Measurements from ENCODE around the gene BSPRY. TPM values are rescaled to one million over a fixed set of nuclear protein-coding genes. Genes with fewer than 3 reads are reported as not detected.
A peak's percentile ranks its signal among the peaks of the same experiment; 100 is the strongest.

Gene BSPRY
- total and polyA plus RNA-seq, 2 of the 13 experiments (the other 11 are each of a cell fraction or from before 2014, with no cell fraction given) = 0.09 to 0.26 TPM

DNA sequence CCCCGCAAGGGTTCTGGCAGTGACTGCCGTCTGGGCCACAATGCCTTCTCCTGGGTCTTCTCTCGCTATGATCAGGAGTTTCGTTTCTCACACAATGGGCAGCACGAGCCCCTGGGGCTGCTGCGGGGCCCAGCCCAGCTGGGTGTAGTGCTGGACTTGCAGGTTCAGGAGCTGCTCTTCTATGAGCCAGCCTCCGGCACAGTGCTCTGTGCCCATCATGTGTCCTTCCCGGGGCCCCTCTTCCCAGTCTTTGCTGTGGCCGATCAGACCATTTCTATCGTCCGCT lies 20.5 kb downstream of the BSPRY start:
- peaks cover 81% of the 10 kb centered on the region for H3K4me1 ChIP-seq (ENCODE audit: insufficient read depth, low read length)
- no peak for TF ChIP-seq NR1H2 (CRISPR knock-in tag; IDR thresholded peaks at IDR 0.05; ENCODE audit: borderline replicate concordance, low read depth)
- peak; percentile 60; the same call in 1 of the 2 replicates for TF ChIP-seq ZBTB38 (CRISPR knock-in tag; IDR thresholded peaks at IDR 0.05)
- peak; percentile 14; the same call in 1 of the 2 replicates for TF ChIP-seq ZFX (CRISPR knock-in tag; IDR thresholded peaks at IDR 0.05; ENCODE audit: low read depth)
- TF ChIP-seq KLF12 (CRISPR knock-in tag; IDR thresholded peaks at IDR 0.05; ENCODE audit: borderline replicate concordance) = 0 out of 2 replicates have a peak, but pooled peaks have one; percentile 38
- no peak for TF ChIP-seq RAD51 (IDR thresholded peaks at IDR 0.05; ENCODE audit: borderline replicate concordance)
- TF ChIP-seq, protein P1, sequence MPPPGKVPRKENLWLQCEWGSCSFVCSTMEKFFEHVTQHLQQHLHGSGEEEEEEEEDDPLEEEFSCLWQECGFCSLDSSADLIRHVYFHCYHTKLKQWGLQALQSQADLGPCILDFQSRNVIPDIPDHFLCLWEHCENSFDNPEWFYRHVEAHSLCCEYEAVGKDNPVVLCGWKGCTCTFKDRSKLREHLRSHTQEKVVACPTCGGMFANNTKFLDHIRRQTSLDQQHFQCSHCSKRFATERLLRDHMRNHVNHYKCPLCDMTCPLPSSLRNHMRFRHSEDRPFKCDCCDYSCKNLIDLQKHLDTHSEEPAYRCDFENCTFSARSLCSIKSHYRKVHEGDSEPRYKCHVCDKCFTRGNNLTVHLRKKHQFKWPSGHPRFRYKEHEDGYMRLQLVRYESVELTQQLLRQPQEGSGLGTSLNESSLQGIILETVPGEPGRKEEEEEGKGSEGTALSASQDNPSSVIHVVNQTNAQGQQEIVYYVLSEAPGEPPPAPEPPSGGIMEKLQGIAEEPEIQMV (CRISPR knock-in tag; IDR thresholded peaks at IDR 0.05; ENCODE audit: low read depth) = peak; percentile 48; the same call in 1 of the 2 replicates
- no peak for TF ChIP-seq ZNF724P (CRISPR knock-in tag; IDR thresholded peaks at IDR 0.05; ENCODE audit: borderline replicate concordance)
- no peak for TF ChIP-seq HOXD1 (CRISPR knock-in tag; IDR thresholded peaks at IDR 0.05)
- 0 out of 2 replicates have a peak, but pooled peaks have one; percentile 45 for TF ChIP-seq SALL1 (CRISPR knock-in tag; IDR thresholded peaks at IDR 0.05)
- TF ChIP-seq FOXK2 (IDR thresholded peaks at IDR 0.05) = no peak
- TF ChIP-seq, protein P2, sequence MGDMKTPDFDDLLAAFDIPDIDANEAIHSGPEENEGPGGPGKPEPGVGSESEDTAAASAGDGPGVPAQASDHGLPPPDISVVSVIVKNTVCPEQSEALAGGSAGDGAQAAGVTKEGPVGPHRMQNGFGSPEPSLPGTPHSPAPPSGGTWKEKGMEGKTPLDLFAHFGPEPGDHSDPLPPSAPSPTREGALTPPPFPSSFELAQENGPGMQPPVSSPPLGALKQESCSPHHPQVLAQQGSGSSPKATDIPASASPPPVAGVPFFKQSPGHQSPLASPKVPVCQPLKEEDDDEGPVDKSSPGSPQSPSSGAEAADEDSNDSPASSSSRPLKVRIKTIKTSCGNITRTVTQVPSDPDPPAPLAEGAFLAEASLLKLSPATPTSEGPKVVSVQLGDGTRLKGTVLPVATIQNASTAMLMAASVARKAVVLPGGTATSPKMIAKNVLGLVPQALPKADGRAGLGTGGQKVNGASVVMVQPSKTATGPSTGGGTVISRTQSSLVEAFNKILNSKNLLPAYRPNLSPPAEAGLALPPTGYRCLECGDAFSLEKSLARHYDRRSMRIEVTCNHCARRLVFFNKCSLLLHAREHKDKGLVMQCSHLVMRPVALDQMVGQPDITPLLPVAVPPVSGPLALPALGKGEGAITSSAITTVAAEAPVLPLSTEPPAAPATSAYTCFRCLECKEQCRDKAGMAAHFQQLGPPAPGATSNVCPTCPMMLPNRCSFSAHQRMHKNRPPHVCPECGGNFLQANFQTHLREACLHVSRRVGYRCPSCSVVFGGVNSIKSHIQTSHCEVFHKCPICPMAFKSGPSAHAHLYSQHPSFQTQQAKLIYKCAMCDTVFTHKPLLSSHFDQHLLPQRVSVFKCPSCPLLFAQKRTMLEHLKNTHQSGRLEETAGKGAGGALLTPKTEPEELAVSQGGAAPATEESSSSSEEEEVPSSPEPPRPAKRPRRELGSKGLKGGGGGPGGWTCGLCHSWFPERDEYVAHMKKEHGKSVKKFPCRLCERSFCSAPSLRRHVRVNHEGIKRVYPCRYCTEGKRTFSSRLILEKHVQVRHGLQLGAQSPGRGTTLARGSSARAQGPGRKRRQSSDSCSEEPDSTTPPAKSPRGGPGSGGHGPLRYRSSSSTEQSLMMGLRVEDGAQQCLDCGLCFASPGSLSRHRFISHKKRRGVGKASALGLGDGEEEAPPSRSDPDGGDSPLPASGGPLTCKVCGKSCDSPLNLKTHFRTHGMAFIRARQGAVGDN (CRISPR knock-in tag; IDR thresholded peaks at IDR 0.05) = peak; percentile 76
- TF ChIP-seq, protein P3, sequence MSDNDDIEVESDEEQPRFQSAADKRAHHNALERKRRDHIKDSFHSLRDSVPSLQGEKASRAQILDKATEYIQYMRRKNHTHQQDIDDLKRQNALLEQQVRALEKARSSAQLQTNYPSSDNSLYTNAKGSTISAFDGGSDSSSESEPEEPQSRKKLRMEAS (IDR thresholded peaks at IDR 0.05) = 0 out of 2 replicates have a peak, but pooled peaks have one; percentile 23
- no peak for TF ChIP-seq SP1 (IDR thresholded peaks at IDR 0.05)
- TF ChIP-seq SP1 (CRISPR knock-in tag; IDR thresholded peaks at IDR 0.05) = 0 out of 2 replicates have a peak, but pooled peaks have one; percentile 16
- no peak for TF ChIP-seq HDAC1 (CRISPR knock-in tag; IDR thresholded peaks at IDR 0.05)
- TF ChIP-seq ZNF556 (CRISPR knock-in tag; IDR thresholded peaks at IDR 0.05; ENCODE audit: borderline replicate concordance) = peak; percentile 40; the same call in 1 of the 2 replicates

More for the DNA sequence above, 20.5 kb downstream of the BSPRY start:
- peaks cover under 1 to 4% of the 10 kb centered on the region in 2 experiments; a peak in 3 of 5 replicates for H3K36me3 ChIP-seq (replicated peaks in 1 of 2; ENCODE audit: control insufficient read depth in 1 of 2, insufficient read depth in 2 of 2, low read length in 2 of 2)
- peaks cover 14% of the 10 kb centered on the region for H4K20me1 ChIP-seq (ENCODE audit: insufficient read depth, low read length)
- ChIA-PET CTCF (ENCODE audit: low intra/inter-chr PET ratio, low total read pairs) (no interaction called here), POLR2A (interaction anchor here (1.6 kb wide), 1 partner anchor 29 kb away, joined by 3 read pairs; no protein-coding TSS in a partner anchor)
- intact Hi-C loops (cut with micrococcal nuclease; ENCODE audit: unreplicated experiment) = no loop called here
- in situ Hi-C loops (cut with HindIII; ENCODE audit: extremely low pct_ligation_motif_present, low pct_unique_long_range_greater_than_20kb) = no loop called here
- H3K4me3 ChIP-seq (replicated peaks in 1 of 3; ENCODE audit: insufficient read depth in 1 of 3, low read depth in 2 of 3, low read length in 3 of 3) = peak overlapping the region in 2 of 3 experiments; percentile 24 to 43; a peak in 2 of 6 replicates
- H3K4me2 ChIP-seq (ENCODE audit: low read depth, low read length) = peak overlapping the region; percentile 68
- no peaks in the 10 kb centered on the region for H3K27me3 ChIP-seq (ENCODE audit: control insufficient read depth in 1 of 2, insufficient read depth in 2 of 2, low read length in 2 of 2)
- 19% methylated on average over 5 of the region's 11 CpGs for WGBS (ENCODE audit: low lambda C conversion rate)
- H3K79me2 ChIP-seq (ENCODE audit: insufficient read depth, low read length) = no peaks in the 10 kb centered on the region
- DNase-seq (ENCODE audit: low spot score) = no peak
- no peak overlapping the region for H3K9ac ChIP-seq (ENCODE audit: insufficient read depth, low read depth, low read length)
- FAIRE-seq = no peak
- ATAC-seq = peak; percentile 39
- no peak overlapping the region for H2AFZ ChIP-seq (ENCODE audit: low read length)
- no peaks in the 10 kb centered on the region for H3K9me3 ChIP-seq (ENCODE audit: low read length)
- BruUV-seq (replicated peaks) = no TSS peak
- no peak overlapping the region for H3K27ac ChIP-seq (ENCODE audit: extremely low read length, insufficient read depth, low read length)
